Epithelial cell of prostate (primary cell): ENCODE measurements around the gene MYH8.

ENCODE experiments used
- DNase-seq: peaks from one replicate; pipeline ENCODE4 v3.0.0-alpha.2; 2011; ENCODE audit warnings: low read depth, low spot score
- H3K27ac ChIP-seq: fragments of 450-650 bp; 2 replicates; pipeline ENCODE4 v1.5.1; 2017; ENCODE audit warnings: mild to moderate bottlenecking

Gene MYH8

GRCh38 chr17:10385871-10386270, 35.9 kb downstream of the MYH8 start:
- no peak overlapping the region for H3K27ac ChIP-seq
- no peak for DNase-seq

- DNase-seq: no peak
- H3K27ac ChIP-seq: no peak overlapping the region
Observed at GRCh38 chr17:10384175-10384574, 37.6 kb downstream of the MYH8 start.

GRCh38 chr17:10380631-10381408, 40.9 kb downstream of the MYH8 start:
- H3K27ac ChIP-seq: no peak overlapping the region
- DNase-seq: no peak

GRCh38 chr17:10372906-10373305, 48.8 kb downstream of the MYH8 start, which contains the start of gene MYH13:
Gene MYH13, minus strand, starts transcription at chr17:10373006. Its CDS starts 8,476 bp downstream, at chr17:10364530.
- DNase-seq: no peak
- H3K27ac ChIP-seq: no peak within 1 kb of the TSS

- DNase-seq: no peak
- H3K27ac ChIP-seq: no peak overlapping the region
Observed at GRCh38 chr17:10370016-10370608, 51.6 kb downstream of the MYH8 start.

GRCh38 chr17:10369239-10369638, 52.5 kb downstream of the MYH8 start:
- DNase-seq: no peak
- H3K27ac ChIP-seq: no peak overlapping the region

- no peak overlapping the region for H3K27ac ChIP-seq
- no peak for DNase-seq
Observed at GRCh38 chr17:10368561-10368960, 53.2 kb downstream of the MYH8 start.

- no peak for DNase-seq
- H3K27ac ChIP-seq: no peak overlapping the region
Observed at GRCh38 chr17:10360578-10360977, 61.2 kb downstream of the MYH8 start.

GRCh38 chr17:10357768-10358167, 64.0 kb downstream of the MYH8 start:
- no peak for DNase-seq
- H3K27ac ChIP-seq: no peak overlapping the region

- H3K27ac ChIP-seq: no peak overlapping the region
- no peak for DNase-seq
Observed at GRCh38 chr17:10354651-10355050, 67.1 kb downstream of the MYH8 start.

- no peak overlapping the region for H3K27ac ChIP-seq
- peak; percentile 5 for DNase-seq
Observed at GRCh38 chr17:10352893-10353292, 68.9 kb downstream of the MYH8 start.

GRCh38 chr17:10349403-10349802, 72.3 kb downstream of the MYH8 start:
- no peak overlapping the region for H3K27ac ChIP-seq
- DNase-seq: no peak

GRCh38 chr17:10344816-10345215, 76.9 kb downstream of the MYH8 start:
- no peak overlapping the region for H3K27ac ChIP-seq
- DNase-seq: no peak
